GM12878 (cell line): ENCODE results near the gene SMR3A. TPM values are rescaled to one million over a fixed set of nuclear protein-coding genes. Genes with fewer than 3 reads are reported as not detected.

ENCODE experiments used
- ATAC-seq: fragments of 200-7000 bp; cut with Tn5 transposase; 3 replicates; pipeline ENCODE4 v1.9.1; 2020; ENCODE audit warnings: mild to moderate bottlenecking, moderate library complexity
- BruUV-seq: library from RNA; stranded (reverse); fragments of 400-500 nt; replicated peaks from 2 replicates; lab custom pipeline; 2021; lab: Mats Ljungman, UMichigan
- CTCF ChIA-PET: fragments of 300-600 bp; sonication (Branson Sonifier 250); formaldehyde crosslinking; extraction: SDS; loops from one replicate; lab custom pipeline; 2021; ENCODE audit warnings: inconsistent platforms; lab: Yijun Ruan, JAX
- POLR2A ChIA-PET: fragments of 350-600 bp; formaldehyde crosslinking; extraction: SDS; loops from one replicate; lab custom pipeline; 2021; ENCODE audit warnings: inconsistent platforms; lab: Charles Lee
- RAD21 ChIA-PET: fragments of 300-600 bp; sonication (Branson Sonifier 250); formaldehyde crosslinking; loops from one replicate; lab custom pipeline; 2023; ENCODE audit warnings: antibody characterized with exemption; ENCODE audit not compliant: unreplicated experiment; lab: Charles Lee
- SMC1A ChIA-PET: fragments of 300-600 bp; sonication (Branson Sonifier 250); formaldehyde crosslinking; loops from one replicate; lab custom pipeline; 2023; ENCODE audit not compliant: unreplicated experiment, uncharacterized antibody; lab: Charles Lee
- DNase-seq: peaks from one replicate; pipeline ENCODE4 v3.0.0-alpha.2; 2011; ENCODE audit warnings: low read depth, low spot score
- FAIRE-seq: peaks from 3 replicates; lab custom pipeline; 2011; peaks lifted over from hg19 to GRCh38; lab: Jason Lieb, UNC
- H2AFZ ChIP-seq: 2 replicates; pipeline ENCODE4 v1.6.0; 2011; ENCODE audit warnings: low read depth, low read length, control low read depth; ENCODE audit not compliant: control insufficient read depth
- H3K27ac ChIP-seq: 2 replicates; pipeline ENCODE4 v1.5.1; 2011; ENCODE audit warnings: control low read depth; ENCODE audit not compliant: control insufficient read depth, insufficient read depth
- H3K27me3 ChIP-seq, 2 experiments: replicated peaks in 1 of 2; 2 replicates each; pipeline versions ENCODE4 v1.6.0 to v1.6.1; 2011; ENCODE audit warnings: low read length in 1 of 2; ENCODE audit not compliant: control insufficient read depth in 2 of 2, insufficient read depth in 2 of 2
- H3K36me3 ChIP-seq, 2 experiments: 2 replicates each; pipeline ENCODE4 v1.5.1; 2011; ENCODE audit warnings: low read length in 1 of 2; ENCODE audit not compliant: control insufficient read depth in 2 of 2, insufficient read depth in 2 of 2
- H3K4me1 ChIP-seq: 2 replicates; pipeline ENCODE4 v1.6.1; 2011; ENCODE audit warnings: mild to moderate bottlenecking, low read length, moderate library complexity, mixed read lengths; ENCODE audit not compliant: control insufficient read depth, insufficient read depth
- H3K4me2 ChIP-seq: 2 replicates; pipeline ENCODE4 v1.6.0; 2011; ENCODE audit warnings: control low read depth; ENCODE audit not compliant: control insufficient read depth, insufficient read depth
- H3K4me3 ChIP-seq: fragments of 200-600 bp; sonication (generic); 2 replicates; pipeline ENCODE4 v1.5.1; 2016
- H3K79me2 ChIP-seq: 2 replicates; pipeline ENCODE4 v1.6.0; 2011; ENCODE audit warnings: low read length; ENCODE audit not compliant: control insufficient read depth, insufficient read depth
- H3K9ac ChIP-seq: 2 replicates; pipeline ENCODE4 v1.8.0; 2011; ENCODE audit warnings: low read length, control low read depth, mixed read lengths; ENCODE audit not compliant: control insufficient read depth, insufficient read depth
- H3K9me3 ChIP-seq: replicated peaks from 3 replicates; pipeline ENCODE4 v1.5.1; 2011; ENCODE audit warnings: mild to moderate bottlenecking, low read length; ENCODE audit not compliant: control insufficient read depth, insufficient read depth
- H4K20me1 ChIP-seq: 2 replicates; pipeline ENCODE4 v1.6.0; 2011; ENCODE audit not compliant: control insufficient read depth, insufficient read depth
- POU2F2 ChIP-seq: IDR thresholded peaks from 3 replicates; pipeline ENCODE4 v1.6.1; 2011; ENCODE audit warnings: low read depth, mild to moderate bottlenecking, low read length, borderline replicate concordance
- RB1 ChIP-seq: fragments of 450-650 bp; formaldehyde crosslinking; IDR thresholded peaks from 2 replicates; pipeline ENCODE4 v1.6.1; 2017; ENCODE audit warnings: mild to moderate bottlenecking, borderline replicate concordance
- WGBS: methylation state at CpG from one replicate; pipeline ENCODE4 v1.1.6; 2016; ENCODE audit warnings: low lambda C conversion rate; ENCODE audit not compliant: insufficient replicate concordance, insufficient coverage; ENCODE audit errors: missing lambda C conversion rate; 5-methylcytosine and 5-hydroxymethylcytosine counted together
- in situ Hi-C: fragments of 300-500 bp; cut with MboI; formaldehyde crosslinking; loops from 9 replicates; pipeline ENCODE4 v1.14.3; 2018; ENCODE audit warnings: mixed read lengths
- intact Hi-C: fragments of 100-400 bp; cut with micrococcal nuclease; formaldehyde crosslinking; loops from one replicate; pipeline ENCODE4 v1.14.2; 2022; ENCODE audit not compliant: unreplicated experiment
- polyA plus RNA-seq, 11 experiments: library from polyadenylated mRNA; depleted of rRNA in 4 of 11; unstranded in 6 of 11; stranded (reverse) in 5 of 11; fragments of >200 nt; fragmentation: Nextera tagmentation in 4 of 11; fragmentation: Illumina TruSeq in 1 of 11; extraction: Ambion mirVana in 4 of 11; extraction: Trizol in 1 of 11; gene quantifications; 1 replicate in 1 of 11; 2 replicates in 10 of 11; pipeline versions ENCODE4 v1.2.1 to v1.2.3, GENCODE V29; 2011 to 2016; ENCODE audit warnings: inconsistent platforms in 2 of 11, missing spikeins in 2 of 11, low read depth in 1 of 11
- total RNA-seq, 4 experiments: library from RNA; depleted of rRNA in 3 of 4; stranded (reverse); fragments of >200 nt in 3 of 4; fragmentation: Illumina TruSeq in 1 of 4; extraction: Trizol in 1 of 4; gene quantifications; 2 replicates each; pipeline versions ENCODE4 v1.2.1 to v1.2.3, GENCODE V29; 2013 to 2021
- TF ChIP-seq, protein P1 (sequence below): IDR thresholded peaks from 2 replicates; pipeline ENCODE4 v1.6.1; 2012; ENCODE audit warnings: low read length, inconsistent platforms
- TF ChIP-seq, protein P2 (sequence below): fragments of 450-650 bp; IDR thresholded peaks from 2 replicates; pipeline ENCODE4 v1.6.1; 2017; ENCODE audit warnings: mild to moderate bottlenecking, moderate library complexity

The SMR3A gene
- total and polyA plus RNA-seq, 10 of the 15 experiments (the other 5 are each of a cell fraction or from before 2014, with no cell fraction given): not detected

DNA sequence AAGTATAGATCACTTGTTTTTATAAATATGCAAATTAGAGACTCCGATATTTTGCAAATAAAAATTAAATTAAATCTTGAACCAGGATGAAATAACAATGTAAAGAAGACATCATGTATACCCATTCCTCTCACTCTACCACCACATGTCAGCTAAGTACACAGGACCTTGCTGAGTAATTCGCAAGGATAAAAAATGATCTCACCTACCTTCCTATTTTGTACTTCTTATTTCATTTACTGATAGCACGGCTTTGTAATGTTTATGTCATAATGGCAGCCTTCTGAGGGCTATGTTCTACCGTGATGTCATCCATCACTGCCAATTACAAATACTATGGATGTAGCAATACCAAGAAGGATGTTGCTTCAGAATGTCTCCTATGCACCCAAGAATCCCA is 11.4 kb downstream of the SMR3A start (continued):
- TF ChIP-seq, protein P1, sequence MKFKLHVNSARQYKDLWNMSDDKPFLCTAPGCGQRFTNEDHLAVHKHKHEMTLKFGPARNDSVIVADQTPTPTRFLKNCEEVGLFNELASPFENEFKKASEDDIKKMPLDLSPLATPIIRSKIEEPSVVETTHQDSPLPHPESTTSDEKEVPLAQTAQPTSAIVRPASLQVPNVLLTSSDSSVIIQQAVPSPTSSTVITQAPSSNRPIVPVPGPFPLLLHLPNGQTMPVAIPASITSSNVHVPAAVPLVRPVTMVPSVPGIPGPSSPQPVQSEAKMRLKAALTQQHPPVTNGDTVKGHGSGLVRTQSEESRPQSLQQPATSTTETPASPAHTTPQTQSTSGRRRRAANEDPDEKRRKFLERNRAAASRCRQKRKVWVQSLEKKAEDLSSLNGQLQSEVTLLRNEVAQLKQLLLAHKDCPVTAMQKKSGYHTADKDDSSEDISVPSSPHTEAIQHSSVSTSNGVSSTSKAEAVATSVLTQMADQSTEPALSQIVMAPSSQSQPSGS: no peak
- TF ChIP-seq, protein P2, sequence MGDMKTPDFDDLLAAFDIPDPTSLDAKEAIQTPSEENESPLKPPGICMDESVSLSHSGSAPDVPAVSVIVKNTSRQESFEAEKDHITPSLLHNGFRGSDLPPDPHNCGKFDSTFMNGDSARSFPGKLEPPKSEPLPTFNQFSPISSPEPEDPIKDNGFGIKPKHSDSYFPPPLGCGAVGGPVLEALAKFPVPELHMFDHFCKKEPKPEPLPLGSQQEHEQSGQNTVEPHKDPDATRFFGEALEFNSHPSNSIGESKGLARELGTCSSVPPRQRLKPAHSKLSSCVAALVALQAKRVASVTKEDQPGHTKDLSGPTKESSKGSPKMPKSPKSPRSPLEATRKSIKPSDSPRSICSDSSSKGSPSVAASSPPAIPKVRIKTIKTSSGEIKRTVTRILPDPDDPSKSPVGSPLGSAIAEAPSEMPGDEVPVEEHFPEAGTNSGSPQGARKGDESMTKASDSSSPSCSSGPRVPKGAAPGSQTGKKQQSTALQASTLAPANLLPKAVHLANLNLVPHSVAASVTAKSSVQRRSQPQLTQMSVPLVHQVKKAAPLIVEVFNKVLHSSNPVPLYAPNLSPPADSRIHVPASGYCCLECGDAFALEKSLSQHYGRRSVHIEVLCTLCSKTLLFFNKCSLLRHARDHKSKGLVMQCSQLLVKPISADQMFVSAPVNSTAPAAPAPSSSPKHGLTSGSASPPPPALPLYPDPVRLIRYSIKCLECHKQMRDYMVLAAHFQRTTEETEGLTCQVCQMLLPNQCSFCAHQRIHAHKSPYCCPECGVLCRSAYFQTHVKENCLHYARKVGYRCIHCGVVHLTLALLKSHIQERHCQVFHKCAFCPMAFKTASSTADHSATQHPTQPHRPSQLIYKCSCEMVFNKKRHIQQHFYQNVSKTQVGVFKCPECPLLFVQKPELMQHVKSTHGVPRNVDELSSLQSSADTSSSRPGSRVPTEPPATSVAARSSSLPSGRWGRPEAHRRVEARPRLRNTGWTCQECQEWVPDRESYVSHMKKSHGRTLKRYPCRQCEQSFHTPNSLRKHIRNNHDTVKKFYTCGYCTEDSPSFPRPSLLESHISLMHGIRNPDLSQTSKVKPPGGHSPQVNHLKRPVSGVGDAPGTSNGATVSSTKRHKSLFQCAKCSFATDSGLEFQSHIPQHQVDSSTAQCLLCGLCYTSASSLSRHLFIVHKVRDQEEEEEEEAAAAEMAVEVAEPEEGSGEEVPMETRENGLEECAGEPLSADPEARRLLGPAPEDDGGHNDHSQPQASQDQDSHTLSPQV: no peak

DNA sequence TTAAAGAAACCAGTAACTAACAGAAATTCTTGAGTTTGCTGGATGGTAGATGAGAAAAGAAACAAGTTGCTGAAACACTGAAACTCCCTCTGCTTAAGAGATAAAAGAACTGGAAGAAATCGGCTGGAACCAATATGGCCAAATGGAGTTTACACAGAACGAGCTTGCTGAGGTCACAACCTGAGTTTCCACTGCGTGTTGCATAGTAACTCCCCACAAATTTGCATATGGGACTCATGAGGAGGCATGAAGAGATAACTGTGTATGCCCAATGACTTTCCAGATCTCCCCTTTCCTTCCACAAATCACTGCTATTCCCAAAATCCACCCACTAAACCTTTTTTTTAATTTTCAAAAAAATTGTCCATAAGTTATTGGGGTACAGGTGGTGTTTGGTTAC is 12.2 kb downstream of the SMR3A start:
- Histone ChIP-seq H3K27me3 (no peaks in the 10 kb centered on the region), H3K4me3 (no peak overlapping the region), H3K9ac (no peak overlapping the region), H3K36me3 (no peaks in the 10 kb centered on the region), H4K20me1 (no peaks in the 10 kb centered on the region), H3K9me3 (no peaks in the 10 kb centered on the region), H3K4me1 (no peaks in the 10 kb centered on the region)
- DNase-seq: no peak
- BruUV-seq: no TSS peak
- ChIA-PET RAD21 (no interaction called here), SMC1A (no interaction called here)
- WGBS: 3% methylated on average over 3 of the region's 3 CpGs
- peak; percentile 79; the same call in 1 of the 3 replicates for TF ChIP-seq POU2F2
- TF ChIP-seq RB1: no peak
- TF ChIP-seq, all 136 proteins: peak for 1
- ChIA-PET CTCF (no interaction called here), POLR2A (no interaction called here)
- ATAC-seq (peak; percentile 83), FAIRE-seq (no peak)
- intact Hi-C loops (no loop called here), in situ Hi-C loops (no loop called here)
- Histone ChIP-seq H3K27ac (no peak overlapping the region), H3K79me2 (no peaks in the 10 kb centered on the region), H2AFZ (no peak overlapping the region), H3K4me2 (no peak overlapping the region)
